ENCODE measurements around the gene FAM168B. TPM values are rescaled to one million over a fixed set of nuclear protein-coding genes. Genes with fewer than 3 reads are reported as not detected.

The FAM168B gene
- total RNA-seq, 1 experiment from 2014 or later, result 109 TPM

Other genes with a start within 250 kb of the FAM168B start
- gene PLEKHB2, start 11.9 kb upstream of the FAM168B start, total RNA-seq (2014; rRNA removed; shearing (Covaris generic)), result 72.0 and 79.6 TPM in 2 replicates
- gene POTEE, start 116.1 kb upstream of the FAM168B start, total RNA-seq (2014; rRNA removed; shearing (Covaris generic)), result not detected in 2 replicates

All from NCI-H460 (cell line).